Measurements from ENCODE around the gene PEBP1.

PEBP1 gene

GRCh38 chr12:118102070-118102469 is 33.9 kb upstream of the PEBP1 start:
- H3K4me3 ChIP-seq (ENCODE audit: low read depth, low read length): no peak overlapping the region
- TF ChIP-seq CTCF (IDR thresholded peaks at IDR 0.05; ENCODE audit: insufficient read depth, low read depth, low read length, missing control alignments): no peak
- DNase-seq (ENCODE audit: low read depth): no peak

- DNase-seq (ENCODE audit: low read depth): no peak
- no peak for TF ChIP-seq CTCF (IDR thresholded peaks at IDR 0.05; ENCODE audit: insufficient read depth, low read depth, low read length, missing control alignments)
Measured at GRCh38 chr12:118102609-118103008, 33.3 kb upstream of the PEBP1 start.

GRCh38 chr12:118103201-118103600 is 32.7 kb upstream of the PEBP1 start:
- peak; percentile 29 for DNase-seq (ENCODE audit: low read depth)
- no peak for TF ChIP-seq CTCF (IDR thresholded peaks at IDR 0.05; ENCODE audit: insufficient read depth, low read depth, low read length, missing control alignments)
- peak overlapping the region; percentile 84 for H3K4me3 ChIP-seq (ENCODE audit: low read depth, low read length)

More at GRCh38 chr12:118102609-118103008, 33.3 kb upstream of the PEBP1 start:
- H3K4me3 ChIP-seq (ENCODE audit: low read depth, low read length): peak overlapping the region; percentile 84; the same call in 1 of the 2 replicates

GRCh38 chr12:118103601-118104382 is 32.1 kb upstream of the PEBP1 start, which contains the start of gene VSIG10:
VSIG10 (minus strand) TSS chr12:118104011; CDS start chr12:118103671, 340 bp downstream.
- peak within 1 kb of the TSS; percentile 84 for H3K4me3 ChIP-seq (ENCODE audit: low read depth, low read length)
- DNase-seq (ENCODE audit: low read depth): peak; percentile 61
- no peak for TF ChIP-seq CTCF (IDR thresholded peaks at IDR 0.05; ENCODE audit: insufficient read depth, low read depth, low read length, missing control alignments)

- DNase-seq (ENCODE audit: low read depth): no peak
- no peak overlapping the region for H3K4me3 ChIP-seq (ENCODE audit: low read depth, low read length)
- TF ChIP-seq CTCF (IDR thresholded peaks at IDR 0.05; ENCODE audit: insufficient read depth, low read depth, low read length, missing control alignments): no peak
Measured at GRCh38 chr12:118107011-118107410, 28.9 kb upstream of the PEBP1 start.

- no peak for TF ChIP-seq CTCF (IDR thresholded peaks at IDR 0.05; ENCODE audit: insufficient read depth, low read depth, low read length, missing control alignments)
- H3K4me3 ChIP-seq (ENCODE audit: low read depth, low read length): no peak overlapping the region
- no peak for DNase-seq (ENCODE audit: low read depth)
Measured at GRCh38 chr12:118107694-118108093, 28.2 kb upstream of the PEBP1 start.
